Measurements from ENCODE around the gene LTBR. TPM values are rescaled to one million over a fixed set of nuclear protein-coding genes. Genes with fewer than 3 reads are reported as not detected.

Gene LTBR
- total RNA-seq, 1 experiment from 2014 or later, result 3.1 TPM

GRCh38 chr12:6432991-6433390 lies 49.0 kb downstream of the LTBR start:
- H3K4me3 ChIP-seq (ENCODE audit: low read depth in 2 of 2, low read length in 2 of 2), result no peak overlapping the region
- no peak for TF ChIP-seq REST (IDR thresholded peaks at IDR 0.05; ENCODE audit: insufficient read depth in 1 of 2, low read depth in 2 of 2, low read length in 1 of 2)
- no peak for TF ChIP-seq TCF7L2 (IDR thresholded peaks at IDR 0.05; ENCODE audit: low read depth, low read length)
- TF ChIP-seq POLR2AphosphoS5 (IDR thresholded peaks at IDR 0.05; ENCODE audit: low read depth, low read length), result no peak
- TF ChIP-seq SIN3A (IDR thresholded peaks at IDR 0.05; ENCODE audit: borderline replicate concordance, insufficient read depth, low read depth, low read length), result no peak
- no peak for DNase-seq (ENCODE audit: low read depth, low spot score)
- intact Hi-C loops (cut with micrococcal nuclease; ENCODE audit: unreplicated experiment), result no loop called here
- no peaks in the 10 kb centered on the region for H3K36me3 ChIP-seq (ENCODE audit: control insufficient read depth, insufficient read depth, low read length)
- no peaks in the 10 kb centered on the region for H3K9me3 ChIP-seq (ENCODE audit: control insufficient read depth, insufficient read depth, low read depth, low read length)
- peaks cover 9% of the 10 kb centered on the region for H3K4me1 ChIP-seq (ENCODE audit: control insufficient read depth, insufficient read depth, low read length)
- BruUV-seq (replicated peaks), result no TSS peak
- POLR2A ChIA-PET, result no interaction called here
- CTCF ChIA-PET, result no interaction called here
- no peak for ATAC-seq
- in situ Hi-C loops (cut with HindIII; ENCODE audit: low pct_unique_long_range_greater_than_20kb, low sequenced_read_pairs), result no loop called here
- H3K27me3 ChIP-seq (ENCODE audit: control insufficient read depth, insufficient read depth, low read length), result no peaks in the 10 kb centered on the region
- no peak overlapping the region for H3K27ac ChIP-seq (ENCODE audit: low read length)

GRCh38 chr12:6434205-6435140 lies 50.5 kb downstream of the LTBR start:
- H3K27ac ChIP-seq (ENCODE audit: low read length), result no peak overlapping the region
- H3K4me1 ChIP-seq (ENCODE audit: control insufficient read depth, insufficient read depth, low read length), result peaks cover 9% of the 10 kb centered on the region
- H3K36me3 ChIP-seq (ENCODE audit: control insufficient read depth, insufficient read depth, low read length), result no peaks in the 10 kb centered on the region
- ChIA-PET POLR2A (interaction anchor here (0.5 kb wide), 1 partner anchor 22 kb away, joined by 7 read pairs; no protein-coding TSS in a partner anchor), CTCF (interaction anchor here (0.6 kb wide), 1 partner anchor 19 kb away, joined by 3 read pairs; no protein-coding TSS in a partner anchor)
- no peak for ATAC-seq
- no peaks in the 10 kb centered on the region for H3K27me3 ChIP-seq (ENCODE audit: control insufficient read depth, insufficient read depth, low read length)
- DNase-seq (ENCODE audit: low read depth, low spot score), result no peak
- in situ Hi-C loops (cut with HindIII; ENCODE audit: low pct_unique_long_range_greater_than_20kb, low sequenced_read_pairs), result no loop called here
- H3K9me3 ChIP-seq (ENCODE audit: control insufficient read depth, insufficient read depth, low read depth, low read length), result no peaks in the 10 kb centered on the region
- intact Hi-C loops (cut with micrococcal nuclease; ENCODE audit: unreplicated experiment), result no loop called here
- no peak overlapping the region for H3K4me3 ChIP-seq (ENCODE audit: low read depth in 2 of 2, low read length in 2 of 2)
- no TSS peak for BruUV-seq (replicated peaks)
- TF ChIP-seq REST (IDR thresholded peaks at IDR 0.05; ENCODE audit: insufficient read depth in 1 of 2, low read depth in 2 of 2, low read length in 1 of 2), result no peak
- TF ChIP-seq CTCF (IDR thresholded peaks at IDR 0.05), result no peak
- TF ChIP-seq SIN3A (IDR thresholded peaks at IDR 0.05; ENCODE audit: borderline replicate concordance, insufficient read depth, low read depth, low read length), result no peak
- no peak for TF ChIP-seq TCF7L2 (IDR thresholded peaks at IDR 0.05; ENCODE audit: low read depth, low read length)
- no peak for TF ChIP-seq POLR2AphosphoS5 (IDR thresholded peaks at IDR 0.05; ENCODE audit: low read depth, low read length)
